ENCODE results near the gene TMEM69.

DNA sequence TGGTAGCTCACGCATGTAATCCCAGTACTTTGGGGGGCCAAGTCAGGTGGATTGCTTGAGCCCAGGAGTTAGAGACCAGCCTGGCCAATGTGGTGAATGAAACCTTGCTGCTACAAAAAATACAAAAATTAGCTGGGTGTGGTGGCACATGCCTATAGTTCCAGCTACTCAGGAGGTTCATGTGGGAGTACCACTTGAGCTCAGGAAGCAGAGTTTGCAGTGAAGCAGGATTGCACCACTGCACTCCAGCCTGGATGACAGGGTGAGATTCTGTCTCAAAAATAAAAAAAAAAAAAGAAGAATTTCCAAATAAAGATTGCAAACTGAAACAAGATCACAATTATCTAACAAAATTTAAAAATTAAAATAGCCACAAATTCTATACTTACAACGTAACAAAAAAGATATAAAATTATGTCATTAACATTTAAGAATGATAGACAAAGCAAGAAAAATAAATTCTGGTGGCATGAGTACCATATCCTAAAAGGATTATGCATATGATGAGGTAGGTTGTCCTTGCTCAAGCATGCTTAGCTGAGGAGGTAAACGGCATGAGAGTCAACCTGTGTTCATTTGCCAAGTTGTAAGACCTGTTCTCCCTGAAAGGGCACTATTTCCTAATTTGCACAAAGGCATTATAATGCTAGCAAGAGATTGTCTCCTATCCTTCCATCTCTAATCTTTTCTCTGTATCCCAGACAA is 42.2 kb downstream of the TMEM69 start:
- no peak for TF ChIP-seq ZNF274 (IDR thresholded peaks at IDR 0.05; ENCODE audit: insufficient read depth, insufficient read length)
- TF ChIP-seq TAF1 (IDR thresholded peaks at IDR 0.05; ENCODE audit: borderline replicate concordance, low read depth, low read length): no peak
- no peak for TF ChIP-seq BRCA1 (IDR thresholded peaks at IDR 0.05; ENCODE audit: low read depth, low read length)
- TF ChIP-seq SMC3 (IDR thresholded peaks at IDR 0.05; ENCODE audit: borderline replicate concordance, low read length): no peak
- no peak for TF ChIP-seq SRF (IDR thresholded peaks at IDR 0.05; ENCODE audit: low read depth in 2 of 2, low read length in 2 of 2)
